ENCODE results near the gene ITGB3. TPM values are rescaled to one million over a fixed set of nuclear protein-coding genes. Genes with fewer than 3 reads are reported as not detected.

The ITGB3 gene
- total RNA-seq, 1 donor from 2014 or later = 4.1 TPM

DNA sequence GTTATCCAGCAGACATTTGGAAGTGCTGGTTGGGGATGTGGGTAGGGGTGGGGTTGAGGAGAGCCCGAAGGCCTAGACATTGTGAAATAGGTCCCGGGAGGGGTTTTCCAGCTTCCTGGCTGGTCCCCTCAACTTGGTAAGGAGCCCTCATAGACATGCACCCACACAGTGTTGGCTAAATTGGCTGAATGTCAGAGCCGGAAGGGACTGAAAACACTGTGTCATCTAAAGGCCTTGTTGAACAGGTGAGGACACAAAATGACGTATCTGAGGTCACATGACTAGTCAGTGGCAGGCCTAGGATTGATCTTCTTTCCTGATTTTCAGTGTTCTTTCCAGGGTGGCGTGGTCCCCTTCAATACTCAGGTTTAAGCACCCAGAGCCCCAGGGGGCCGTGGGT lies 27.6 kb downstream of the ITGB3 start:
- ChIA-PET CTCF (no interaction called here), POLR2A (interaction anchor here (0.6 kb wide), 1 partner anchor 572 kb away, joined by 4 read pairs; no protein-coding TSS in a partner anchor)
- TF ChIP-seq CTCF (IDR thresholded peaks at IDR 0.05) = no peak
- peak overlapping the region; percentile 64 for H3K27ac Mint-ChIP-seq
- peaks cover 73% of the 10 kb centered on the region for H3K4me1 Mint-ChIP-seq
- intact Hi-C loops (cut with micrococcal nuclease) = no loop called here
- no peak overlapping the region for H3K4me3 Mint-ChIP-seq
- H3K36me3 Mint-ChIP-seq (ENCODE audit: low read depth) = no peaks in the 10 kb centered on the region
- no peak for ATAC-seq (ENCODE audit: low read depth)
- no peaks in the 10 kb centered on the region for H3K9me3 Mint-ChIP-seq
- no peak for DNase-seq
- no peaks in the 10 kb centered on the region for H3K27me3 Mint-ChIP-seq

- ChIA-PET CTCF (interaction anchor here (6.4 kb wide), 1 partner anchor 30 kb away, joined by 47 read pairs; no protein-coding TSS in a partner anchor), POLR2A (interaction anchor here (0.7 to 2.7 kb wide), 6 partner anchors 16 to 54 kb away, joined by 4 to 16 read pairs (median 8); partner anchors contain the start of genes EFCAB13 and ITGB3)
- no peak for ATAC-seq (ENCODE audit: low read depth)
- DNase-seq = no peak
- no peak for TF ChIP-seq CTCF (IDR thresholded peaks at IDR 0.05)
- no peaks in the 10 kb centered on the region for H3K27me3 Mint-ChIP-seq
- H3K9me3 Mint-ChIP-seq = no peaks in the 10 kb centered on the region
- H3K4me3 Mint-ChIP-seq = no peak overlapping the region
- peaks cover 68% of the 10 kb centered on the region for H3K4me1 Mint-ChIP-seq
- H3K36me3 Mint-ChIP-seq (ENCODE audit: low read depth) = no peaks in the 10 kb centered on the region
- intact Hi-C loops (cut with micrococcal nuclease) = no loop called here
- H3K27ac Mint-ChIP-seq = peak overlapping the region; percentile 92
These were observed 31.4 kb downstream of the ITGB3 start for GRCh38 chr17:47285003-47285402.

GRCh38 chr17:47286198-47286914 lies 32.7 kb downstream of the ITGB3 start:
- Mint-ChIP-seq H3K36me3 (ENCODE audit: low read depth) (no peaks in the 10 kb centered on the region), H3K4me3 (peak overlapping the region; percentile 57), H3K27ac (peak overlapping the region; percentile 92), H3K9me3 (no peaks in the 10 kb centered on the region), H3K4me1 (peaks cover 54% of the 10 kb centered on the region), H3K27me3 (no peaks in the 10 kb centered on the region)
- no peak for TF ChIP-seq CTCF (IDR thresholded peaks at IDR 0.05)
- CTCF ChIA-PET = interaction anchor here (1.0 to 6.4 kb wide), 5 partner anchors 14 to 57 kb away, joined by 3 to 47 read pairs (median 6); partner anchors contain the start of gene ITGB3
- ATAC-seq (ENCODE audit: low read depth) (peak; percentile 84), DNase-seq (peak; percentile 50)
- intact Hi-C loops (cut with micrococcal nuclease) = loop anchor here (1.0 to 2.0 kb wide), 6 partner anchors 20 to 81 kb away; partner anchors contain the start of gene ITGB3
- POLR2A ChIA-PET = interaction anchor here (0.6 to 2.7 kb wide), 16 partner anchors 11 to 95 kb away, joined by 3 to 16 read pairs (median 5); partner anchors contain the start of genes EFCAB13 and ITGB3

DNA sequence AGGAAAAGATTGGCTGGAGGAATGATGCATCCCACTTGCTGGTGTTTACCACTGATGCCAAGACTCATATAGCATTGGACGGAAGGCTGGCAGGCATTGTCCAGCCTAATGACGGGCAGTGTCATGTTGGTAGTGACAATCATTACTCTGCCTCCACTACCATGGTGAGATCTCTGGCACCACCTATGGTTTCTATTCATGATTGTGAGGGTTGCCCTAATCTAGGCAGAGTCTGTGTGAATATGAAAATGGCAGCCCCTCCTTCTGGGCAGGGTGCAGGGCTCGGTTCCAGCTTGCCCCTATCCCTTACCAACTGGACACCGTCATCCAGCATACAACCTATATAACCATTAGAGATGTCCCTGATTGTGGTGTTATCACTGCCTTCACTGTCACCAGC lies 33.4 kb downstream of the ITGB3 start:
- DNase-seq (no peak), ATAC-seq (ENCODE audit: low read depth) (no peak)
- no peaks in the 10 kb centered on the region for H3K9me3 Mint-ChIP-seq
- TF ChIP-seq CTCF (IDR thresholded peaks at IDR 0.05) = no peak
- no peaks in the 10 kb centered on the region for H3K36me3 Mint-ChIP-seq (ENCODE audit: low read depth)
- POLR2A ChIA-PET = interaction anchor here (0.6 to 2.7 kb wide), 16 partner anchors 12 to 96 kb away, joined by 3 to 16 read pairs (median 5); partner anchors contain the start of genes EFCAB13 and ITGB3
- CTCF ChIA-PET = interaction anchor here (1.0 to 6.4 kb wide), 5 partner anchors 13 to 58 kb away, joined by 3 to 47 read pairs (median 6); partner anchors contain the start of gene ITGB3
- peaks cover 48% of the 10 kb centered on the region for H3K4me1 Mint-ChIP-seq
- intact Hi-C loops (cut with micrococcal nuclease) = loop anchor here (2.0 kb wide), 3 partner anchors 20 to 56 kb away; no protein-coding TSS in a partner anchor
- H3K27ac Mint-ChIP-seq = peak overlapping the region; percentile 92
- no peaks in the 10 kb centered on the region for H3K27me3 Mint-ChIP-seq
- peak overlapping the region; percentile 57 for H3K4me3 Mint-ChIP-seq

DNA sequence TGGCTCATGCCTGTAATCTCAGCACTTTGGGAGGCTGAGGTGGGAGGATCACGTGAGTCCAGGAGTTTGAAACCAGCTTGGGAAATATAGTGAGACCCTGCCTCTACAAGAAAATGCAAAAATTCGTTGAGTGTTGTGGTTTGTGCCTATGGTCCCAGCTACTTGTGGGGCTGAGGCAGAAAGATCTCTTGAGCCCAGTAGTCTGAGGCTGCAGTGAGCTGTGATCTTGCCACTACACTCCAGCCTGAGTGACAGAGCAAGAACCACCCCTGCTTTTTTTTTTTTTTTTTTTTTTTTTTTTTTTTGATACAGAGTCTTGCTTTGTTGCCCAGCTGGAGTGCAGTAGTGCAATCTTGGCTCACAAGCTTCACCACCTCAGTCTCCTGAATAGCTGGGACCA lies 34.0 kb downstream of the ITGB3 start:
- H3K27ac Mint-ChIP-seq = peak overlapping the region; percentile 92
- CTCF ChIA-PET = interaction anchor here (1.3 to 6.4 kb wide), 3 partner anchors 13 to 59 kb away, joined by 6 to 47 read pairs (median 13); no protein-coding TSS in a partner anchor

More for the DNA sequence above, 34.0 kb downstream of the ITGB3 start:
- POLR2A ChIA-PET = interaction anchor here (0.6 to 2.7 kb wide), 6 partner anchors 13 to 82 kb away, joined by 3 to 16 read pairs (median 6); partner anchors contain the start of gene EFCAB13
- H3K4me3 Mint-ChIP-seq = no peak overlapping the region
- ATAC-seq (ENCODE audit: low read depth) (no peak), DNase-seq (no peak)
- intact Hi-C loops (cut with micrococcal nuclease) = loop anchor here (2.0 kb wide), 3 partner anchors 21 to 57 kb away; no protein-coding TSS in a partner anchor
- no peak for TF ChIP-seq CTCF (IDR thresholded peaks at IDR 0.05)
- H3K9me3 Mint-ChIP-seq = no peaks in the 10 kb centered on the region
- no peaks in the 10 kb centered on the region for H3K36me3 Mint-ChIP-seq (ENCODE audit: low read depth)
- peaks cover 43% of the 10 kb centered on the region for H3K4me1 Mint-ChIP-seq
- no peaks in the 10 kb centered on the region for H3K27me3 Mint-ChIP-seq

All from activated B cell treated with CpG ODN at 0.5 μM for 24 hours (primary cell).